GM21576 (cell line): ENCODE measurements around the gene RPS28.
"Not testable (repeated sequence)": the region's sequence is repeated elsewhere in the genome, so short reads cannot be mapped to it uniquely, and the experiment has no call there.

Experiments
- ATAC-seq: cut with Tn5 transposase; IDR thresholded peaks from one replicate; pipeline ENCODE4 v1.9.1; 2021; ENCODE audit warnings: mild to moderate bottlenecking, moderate library complexity; ENCODE audit not compliant: unreplicated experiment

RPS28 gene

DNA sequence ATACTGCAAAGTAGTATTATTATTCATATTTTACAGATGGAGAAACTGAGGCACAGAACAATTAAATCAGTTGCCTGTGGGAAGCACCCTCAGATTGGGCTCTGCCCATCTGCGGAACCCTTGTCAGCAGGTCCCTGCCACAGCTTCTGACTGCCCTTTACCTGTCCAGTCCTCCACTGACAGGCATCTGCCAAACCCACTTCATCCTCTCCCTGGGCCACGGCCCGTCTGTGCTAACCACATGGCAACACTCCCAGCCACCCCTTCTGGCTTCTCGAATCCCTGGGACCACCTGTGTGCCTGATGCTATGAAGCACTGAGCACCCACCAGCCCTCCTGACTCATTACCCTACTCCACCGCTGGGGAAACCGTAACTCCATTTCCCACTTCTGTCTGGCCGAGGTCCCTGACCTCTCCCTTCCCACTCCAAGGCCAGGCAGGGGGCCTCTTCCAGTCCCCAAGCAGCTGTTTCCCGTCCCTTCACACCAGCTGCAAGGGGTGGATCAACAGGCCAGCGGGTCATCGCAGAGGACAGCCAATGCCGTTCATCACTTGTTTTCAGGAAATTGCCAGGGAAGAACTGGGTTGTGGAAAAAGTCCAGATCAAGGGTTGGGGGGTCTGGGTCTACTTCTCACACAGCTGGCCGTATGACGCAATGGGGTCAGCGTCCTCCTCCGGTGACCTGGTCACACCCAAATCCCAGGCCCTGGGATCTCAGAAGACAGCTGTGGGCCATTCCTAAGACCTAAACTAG is 19.2 kb downstream of the RPS28 start:
- ATAC-seq: no peak

DNA sequence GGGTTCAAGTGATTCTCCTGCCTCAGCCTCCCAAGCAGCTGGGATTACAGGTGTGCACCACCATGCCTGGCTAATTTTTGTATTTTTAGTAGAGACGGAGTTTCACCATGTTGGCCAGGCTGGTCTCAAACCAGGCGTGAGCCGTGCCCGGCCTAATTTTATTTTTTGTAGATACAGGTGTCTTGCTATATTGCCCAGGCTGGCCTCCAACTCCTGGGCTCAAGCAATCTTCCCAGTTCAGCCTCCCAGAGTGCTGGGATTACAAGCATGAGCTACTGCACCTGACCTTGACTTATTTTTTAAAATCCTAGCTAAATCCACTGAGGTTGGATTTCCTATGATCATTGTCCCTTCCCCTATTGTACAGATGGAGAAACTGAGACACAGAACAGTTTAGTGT is 20.2 kb downstream of the RPS28 start:
- not testable (repeated sequence) for ATAC-seq

DNA sequence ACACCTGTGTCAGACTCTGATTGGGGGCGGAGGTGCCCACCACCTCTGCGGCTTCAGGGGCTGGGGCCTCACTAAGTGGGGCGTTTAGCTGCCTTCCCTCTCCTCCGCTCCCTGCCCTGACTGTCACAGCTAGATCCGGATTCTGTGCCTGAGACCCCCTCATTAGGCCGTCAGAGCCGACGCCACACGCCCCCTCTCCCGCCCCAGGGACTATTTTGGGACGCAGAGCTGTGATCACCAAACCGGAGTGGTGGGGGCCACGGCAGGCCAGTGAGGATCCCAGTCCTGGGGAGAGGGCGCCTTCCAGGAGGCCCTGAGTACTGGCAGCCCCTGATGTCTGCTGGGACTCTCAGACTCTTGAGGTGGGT is 21.0 kb downstream of the RPS28 start:
- no peak for ATAC-seq

DNA sequence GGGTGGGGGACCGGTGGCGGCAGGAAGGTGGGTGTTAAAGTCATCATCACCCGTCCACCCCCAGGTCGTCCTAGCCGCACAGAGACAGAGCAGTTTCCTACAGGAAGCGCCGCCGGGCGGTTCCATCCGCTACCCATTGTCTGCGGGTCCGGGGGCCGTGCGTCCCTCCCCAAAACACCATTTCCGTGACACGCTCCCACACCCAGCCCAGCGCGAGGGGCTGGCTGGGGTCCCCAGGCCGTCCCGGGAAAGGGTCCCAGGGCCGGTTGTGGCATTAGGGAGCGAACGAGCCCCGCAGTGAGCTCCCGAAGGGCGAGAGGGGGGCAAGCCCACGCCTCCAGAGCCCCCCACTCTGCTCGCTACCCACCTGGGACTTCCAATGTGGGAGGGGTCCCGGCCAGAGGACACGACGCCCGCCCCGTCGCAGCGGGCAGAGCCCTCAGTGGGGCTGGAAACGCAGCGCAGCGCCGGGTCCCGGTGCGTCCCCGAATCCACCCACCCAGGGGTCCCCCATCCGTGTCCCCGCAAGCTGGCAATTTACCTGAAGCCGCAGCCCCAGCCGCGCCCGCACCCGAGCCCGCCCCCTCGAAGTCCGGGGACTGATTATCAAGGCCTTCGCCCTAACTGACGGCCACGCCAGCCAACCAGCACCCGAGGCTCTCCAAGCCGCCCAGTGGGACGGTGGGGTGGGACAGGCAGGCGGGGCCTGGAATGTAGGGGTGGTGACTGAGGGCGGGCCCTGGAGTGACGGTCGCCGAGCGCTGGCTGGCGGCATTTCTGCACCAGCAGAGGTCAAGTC is 21.6 kb downstream of the RPS28 start, which contains the start of gene KANK3:
TSS of gene KANK3 (minus strand) at position 579 of the 799 bp plus-strand sequence. CDS start 5,434 bp downstream, outside the sequence.
- ATAC-seq: peak; percentile 91

DNA sequence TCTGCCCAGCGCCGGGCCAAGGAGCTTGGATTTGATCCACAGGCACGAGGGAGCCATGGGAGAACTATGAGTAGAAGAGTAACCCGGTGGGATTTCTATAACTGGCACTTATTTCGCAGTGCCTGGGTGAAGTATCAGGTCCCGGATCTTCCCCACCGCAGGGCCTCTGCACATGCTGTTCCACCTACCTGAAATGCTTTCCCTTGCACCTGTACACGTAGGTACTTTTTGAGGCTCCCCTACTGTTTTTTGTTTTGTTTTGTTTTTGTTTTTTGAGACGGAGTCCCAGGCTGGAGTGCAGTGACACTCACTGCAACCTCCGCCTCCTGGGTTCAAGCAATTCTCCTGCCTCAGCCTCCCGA is 22.2 kb downstream of the RPS28 start:
- no peak for ATAC-seq

DNA sequence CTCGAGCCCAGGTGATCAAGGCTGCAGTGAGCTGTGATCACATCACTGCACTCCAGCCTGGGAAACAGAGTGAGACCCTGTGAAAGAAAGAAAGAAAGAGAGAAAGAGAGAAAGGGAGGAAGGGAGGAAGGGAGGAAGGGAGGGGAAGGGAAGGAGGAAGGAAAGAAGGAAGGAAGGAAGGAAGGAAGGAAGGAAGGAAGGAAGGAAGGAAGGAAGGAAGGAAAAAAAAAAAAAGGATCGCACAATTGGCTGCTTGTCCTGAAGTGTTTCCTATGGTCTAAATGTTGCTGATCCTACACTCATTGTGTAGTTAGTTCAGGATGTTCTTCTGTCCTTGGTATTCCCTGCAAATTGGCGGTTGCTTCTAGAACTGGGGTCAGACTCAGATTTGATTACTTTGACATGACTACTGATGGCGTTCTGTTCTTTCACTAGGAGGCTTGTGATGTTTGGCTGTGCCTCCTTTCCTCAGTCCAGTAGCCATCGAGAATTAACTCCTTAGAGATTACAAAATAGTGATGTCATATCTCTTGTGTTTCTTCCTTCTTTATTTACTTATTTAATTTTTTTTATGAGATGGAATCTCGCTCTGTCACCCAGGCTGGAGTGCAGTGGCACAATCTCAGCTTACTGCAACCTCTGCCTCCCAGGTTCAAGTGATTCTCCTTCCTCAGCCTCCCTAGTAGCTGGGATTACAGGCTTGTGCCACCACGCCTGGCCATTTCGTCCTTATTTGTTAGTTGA is 28.5 kb downstream of the RPS28 start:
- ATAC-seq: not testable (repeated sequence)

DNA sequence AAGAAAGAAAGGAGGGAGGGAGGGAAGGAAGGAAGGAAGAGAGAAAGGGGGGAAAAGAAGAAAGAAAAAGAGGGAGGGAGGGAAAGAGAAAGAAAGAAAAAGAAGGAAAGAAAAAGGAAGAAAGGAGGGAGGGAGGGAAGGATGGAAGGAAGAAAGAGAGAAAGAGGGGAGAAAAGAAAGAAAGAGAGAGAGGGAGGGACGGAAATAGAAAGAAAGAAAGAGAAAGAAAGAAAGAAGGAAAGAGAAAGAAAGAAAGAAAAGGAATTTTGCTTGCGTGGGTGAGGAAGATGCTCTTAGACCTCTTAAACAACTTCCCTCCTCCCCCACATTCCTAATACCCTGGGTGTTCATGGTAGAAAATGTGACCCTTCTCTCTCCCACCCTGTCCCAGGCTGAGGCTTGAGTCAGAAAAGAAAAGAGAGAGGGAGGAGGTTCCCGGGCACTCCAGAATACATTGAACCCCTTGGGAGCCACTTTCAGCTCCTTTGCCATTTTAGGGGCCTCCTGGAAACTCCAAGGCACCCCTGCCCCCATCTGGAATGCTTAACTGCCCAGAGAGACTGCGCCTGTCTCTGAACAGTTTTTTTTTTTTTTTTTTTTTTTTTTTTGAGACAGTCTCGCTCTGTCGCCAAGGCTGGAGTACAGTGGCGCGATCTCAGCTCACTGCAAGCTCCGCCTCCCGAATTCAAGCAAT is 31.0 kb downstream of the RPS28 start:
- no peak for ATAC-seq

DNA sequence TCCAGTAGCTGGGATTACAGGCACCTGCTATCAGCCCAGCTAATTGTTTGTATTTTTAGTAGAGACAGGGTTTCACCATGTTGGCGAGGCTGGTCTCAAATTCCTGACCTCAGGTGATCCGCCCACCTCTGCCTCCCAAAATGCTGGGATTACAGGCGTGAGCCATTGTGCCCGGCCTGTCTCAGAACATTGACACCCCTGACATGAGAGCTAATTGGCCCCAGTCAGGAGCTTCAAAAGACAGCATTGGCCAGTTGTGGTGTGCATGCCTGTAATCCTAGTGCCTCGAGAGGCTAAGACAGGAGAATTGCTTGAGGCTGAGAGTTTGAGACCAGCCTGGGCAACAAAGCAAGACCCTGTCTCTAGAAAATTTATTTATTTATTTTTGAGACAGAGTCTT is 31.5 kb downstream of the RPS28 start:
- not testable (repeated sequence) for ATAC-seq

DNA sequence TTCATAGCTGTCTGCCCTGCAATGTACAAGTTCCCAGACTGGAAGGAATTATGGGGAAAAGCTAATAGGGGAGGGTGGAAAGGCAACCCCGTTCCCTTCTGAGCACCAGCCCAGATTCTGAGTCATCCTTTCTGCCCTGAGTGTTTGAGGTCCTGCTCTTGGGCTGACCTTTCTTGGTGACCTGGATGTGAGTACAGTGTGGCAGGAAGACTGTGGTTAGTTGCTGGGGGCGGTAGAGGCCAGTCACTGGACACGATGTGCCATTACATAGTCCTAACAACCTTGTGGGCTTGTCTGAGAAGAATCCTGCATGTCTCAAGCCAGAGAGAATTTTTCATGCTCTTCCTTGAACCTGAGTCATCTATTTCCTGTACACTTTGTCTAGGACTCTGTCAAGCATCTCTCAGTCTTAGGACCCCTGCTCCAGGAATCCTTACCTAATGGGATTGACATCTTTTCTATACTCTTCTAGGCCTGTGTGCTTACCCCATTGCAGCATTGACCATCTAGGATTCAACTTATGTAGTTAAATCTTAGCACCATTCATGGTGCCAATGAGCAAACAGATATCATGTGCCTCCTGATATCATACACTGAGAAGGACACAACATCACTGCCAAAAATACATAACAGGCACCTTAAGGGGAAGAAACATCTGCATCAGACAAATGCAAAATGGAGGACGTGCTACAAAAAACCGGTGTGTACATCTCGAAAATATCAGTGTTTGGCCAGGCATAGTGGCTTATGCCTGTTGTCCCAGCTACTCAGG is 34.5 kb downstream of the RPS28 start:
- ATAC-seq: no peak

DNA sequence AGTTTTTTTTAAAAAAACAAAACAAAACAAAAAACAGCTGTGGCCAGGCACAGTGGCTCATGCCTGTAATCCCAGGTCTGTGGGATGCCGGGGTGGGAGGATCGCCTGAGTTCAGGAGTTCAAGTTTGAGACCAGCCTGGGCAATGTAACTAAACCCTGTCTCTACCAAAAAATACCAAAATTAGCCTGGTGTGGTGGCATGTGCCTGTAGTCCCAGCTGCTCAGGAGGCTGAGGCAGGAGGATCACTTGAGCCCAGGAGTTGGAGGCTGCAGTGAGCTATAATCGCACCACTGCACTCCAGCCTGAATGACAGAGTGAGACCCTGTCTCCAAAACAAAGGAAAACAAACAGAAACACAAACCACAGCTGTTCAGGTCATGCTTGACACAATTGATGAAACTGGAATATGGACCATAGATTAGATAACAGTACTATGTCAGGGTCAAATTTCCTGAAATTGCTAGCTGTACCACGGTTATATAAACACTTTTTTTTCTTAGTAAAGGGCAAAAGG is 35.8 kb downstream of the RPS28 start:
- ATAC-seq: no peak

DNA sequence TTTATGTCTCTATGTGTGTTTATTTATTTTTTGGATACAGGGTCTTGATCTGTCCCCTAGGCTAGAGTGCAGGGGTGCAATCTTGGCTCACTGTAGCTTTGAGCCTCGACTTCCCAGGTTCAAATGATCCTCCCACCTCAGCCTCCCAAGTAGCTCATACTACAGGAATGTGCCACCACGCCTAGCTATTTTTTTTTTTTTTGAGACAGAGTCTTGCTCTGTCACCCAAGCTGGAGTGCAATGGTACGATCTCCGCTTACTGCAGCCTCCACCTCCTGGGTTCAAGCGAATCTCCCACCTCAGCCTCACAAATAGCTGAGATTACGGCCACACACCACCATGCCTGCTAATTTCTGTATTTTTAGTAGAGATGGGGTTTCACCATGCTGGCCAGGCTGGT is 37.7 kb downstream of the RPS28 start:
- no peak for ATAC-seq

DNA sequence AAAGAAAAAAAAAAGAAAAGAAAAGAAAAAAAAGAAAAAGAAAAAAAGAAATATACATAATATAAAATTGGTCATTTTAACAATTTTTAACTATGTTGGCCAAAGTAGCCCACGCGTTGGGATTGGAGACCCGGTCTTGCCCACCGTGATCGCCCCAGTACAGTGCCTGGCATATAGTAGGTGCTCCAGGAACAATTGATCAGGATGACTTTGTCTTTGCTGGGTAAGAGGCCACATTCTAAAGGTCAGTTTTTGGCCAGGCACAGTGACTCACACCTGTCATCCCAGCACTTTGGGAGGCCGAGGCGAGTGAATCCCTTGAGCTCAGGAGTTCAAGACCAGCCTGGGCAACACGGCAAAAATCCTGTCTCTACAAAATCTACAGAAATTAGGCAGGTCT is 38.9 kb downstream of the RPS28 start:
- ATAC-seq: no peak

DNA sequence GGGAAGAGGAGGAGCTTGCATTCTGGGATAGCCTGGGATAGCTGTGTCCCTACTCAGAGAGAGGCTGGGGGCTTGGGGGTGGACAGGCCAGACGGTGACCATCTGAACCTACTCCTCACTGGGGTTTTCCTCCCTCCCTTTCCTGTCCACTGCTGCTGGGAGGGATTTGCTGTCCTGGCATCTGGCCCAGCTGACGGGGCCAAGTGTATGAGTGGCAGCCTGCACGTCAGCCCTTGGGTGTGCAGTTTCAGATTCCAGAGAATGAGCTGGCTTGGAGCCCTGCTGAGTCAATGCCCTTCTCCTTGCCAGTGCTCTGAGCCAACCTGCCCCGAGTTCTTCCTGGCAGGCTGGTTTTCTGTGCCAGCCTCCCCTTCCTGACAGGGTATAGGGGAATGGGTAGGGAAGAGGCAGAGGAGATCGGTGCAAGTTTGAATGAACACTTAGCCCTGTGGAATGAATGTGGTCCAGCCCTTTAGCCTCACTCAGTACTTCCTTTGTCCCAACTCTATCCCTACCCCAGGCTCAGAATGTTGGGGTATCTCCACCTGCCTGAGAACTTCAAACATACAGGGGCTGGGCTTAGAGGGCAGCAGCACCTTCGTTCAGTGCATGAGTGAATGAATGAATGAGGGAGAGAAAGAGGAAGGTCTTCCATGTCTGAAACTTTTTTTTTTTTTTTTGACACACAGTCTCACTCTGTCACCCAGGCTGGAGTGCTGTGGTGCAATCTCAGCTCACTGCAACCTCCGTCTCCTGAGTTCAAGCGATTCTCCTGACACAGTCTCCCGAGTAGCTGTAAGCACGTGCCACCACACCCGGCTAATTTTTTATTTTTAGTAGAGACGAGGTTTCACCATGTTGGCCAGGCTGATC is 40.9 kb downstream of the RPS28 start:
- ATAC-seq: no peak

DNA sequence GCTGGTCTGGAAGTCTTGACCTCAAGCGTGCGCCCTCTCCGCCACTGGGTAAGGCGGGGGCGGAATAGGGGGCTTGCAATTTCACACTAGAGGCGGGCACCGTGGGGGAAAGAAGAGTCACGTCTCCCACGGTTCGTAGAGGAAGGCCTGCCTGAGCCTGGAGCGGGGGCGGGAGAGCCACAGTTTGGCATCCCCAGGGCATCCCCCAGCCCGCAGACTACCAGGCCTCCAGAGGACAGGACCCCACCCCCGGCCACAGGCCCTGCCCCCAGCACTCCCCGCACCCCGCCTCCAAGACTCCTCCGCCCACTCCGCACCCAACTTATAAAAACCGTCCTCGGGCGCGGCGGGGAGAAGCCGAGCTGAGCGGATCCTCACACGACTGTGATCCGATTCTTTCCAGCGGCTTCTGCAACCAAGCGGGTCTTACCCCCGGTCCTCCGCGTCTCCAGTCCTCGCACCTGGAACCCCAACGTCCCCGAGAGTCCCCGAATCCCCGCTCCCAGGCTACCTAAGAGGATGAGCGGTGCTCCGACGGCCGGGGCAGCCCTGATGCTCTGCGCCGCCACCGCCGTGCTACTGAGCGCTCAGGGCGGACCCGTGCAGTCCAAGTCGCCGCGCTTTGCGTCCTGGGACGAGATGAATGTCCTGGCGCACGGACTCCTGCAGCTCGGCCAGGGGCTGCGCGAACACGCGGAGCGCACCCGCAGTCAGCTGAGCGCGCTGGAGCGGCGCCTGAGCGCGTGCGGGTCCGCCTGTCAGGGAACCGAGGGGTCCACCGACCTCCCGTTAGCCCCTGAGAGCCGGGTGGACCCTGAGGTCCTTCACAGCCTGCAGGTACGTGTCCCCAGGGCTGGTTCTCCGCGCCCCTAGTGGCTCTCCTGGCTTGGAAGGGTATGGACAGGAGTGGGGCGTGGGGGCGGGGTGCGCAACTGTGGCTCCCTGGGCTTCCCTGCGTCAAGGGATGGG is 42.8 kb downstream of the RPS28 start, which contains the start of gene ANGPTL4:
TSS of gene ANGPTL4 (plus strand) at position 353 of the 969 bp plus-strand sequence. CDS start at position 520, 167 bp downstream.
- no peak for ATAC-seq

DNA sequence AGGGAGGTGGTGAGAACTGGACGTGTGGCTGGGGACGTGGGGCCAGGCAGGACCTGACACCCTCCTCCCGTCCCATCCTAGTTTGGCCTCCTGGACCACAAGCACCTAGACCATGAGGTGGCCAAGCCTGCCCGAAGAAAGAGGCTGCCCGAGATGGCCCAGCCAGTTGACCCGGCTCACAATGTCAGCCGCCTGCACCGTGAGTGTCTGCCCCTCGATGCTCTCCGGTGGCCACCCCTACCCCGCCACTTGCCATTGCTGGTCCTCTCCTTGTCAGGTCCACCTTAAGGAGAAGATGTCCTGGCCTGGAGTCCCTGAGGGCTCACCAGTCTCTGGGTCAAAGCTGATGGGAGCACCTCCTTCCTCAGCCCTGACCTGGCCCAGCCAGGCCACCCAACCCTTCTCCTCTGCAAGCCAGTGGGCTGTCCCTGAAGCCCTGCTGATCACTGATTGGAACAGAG is 44.9 kb downstream of the RPS28 start:
- ATAC-seq: no peak

DNA sequence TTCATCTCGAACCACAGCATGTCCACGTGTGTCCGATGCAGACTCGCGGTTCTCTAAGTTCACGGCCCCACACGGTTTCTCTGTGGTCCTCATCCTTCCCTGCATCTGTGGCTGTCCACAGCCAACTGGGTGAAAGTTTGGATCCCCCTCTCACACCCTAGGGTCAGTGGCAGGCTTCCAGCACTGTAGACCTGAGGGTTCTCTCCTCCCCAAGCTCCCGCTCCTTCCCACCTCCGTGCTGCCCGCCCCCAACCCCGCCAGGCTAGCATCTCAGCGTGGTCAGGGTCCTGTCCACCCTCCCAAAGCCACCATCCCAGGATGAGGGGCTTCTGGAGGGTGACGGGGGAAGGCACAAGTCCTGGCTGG is 45.6 kb downstream of the RPS28 start:
- ATAC-seq: no peak

DNA sequence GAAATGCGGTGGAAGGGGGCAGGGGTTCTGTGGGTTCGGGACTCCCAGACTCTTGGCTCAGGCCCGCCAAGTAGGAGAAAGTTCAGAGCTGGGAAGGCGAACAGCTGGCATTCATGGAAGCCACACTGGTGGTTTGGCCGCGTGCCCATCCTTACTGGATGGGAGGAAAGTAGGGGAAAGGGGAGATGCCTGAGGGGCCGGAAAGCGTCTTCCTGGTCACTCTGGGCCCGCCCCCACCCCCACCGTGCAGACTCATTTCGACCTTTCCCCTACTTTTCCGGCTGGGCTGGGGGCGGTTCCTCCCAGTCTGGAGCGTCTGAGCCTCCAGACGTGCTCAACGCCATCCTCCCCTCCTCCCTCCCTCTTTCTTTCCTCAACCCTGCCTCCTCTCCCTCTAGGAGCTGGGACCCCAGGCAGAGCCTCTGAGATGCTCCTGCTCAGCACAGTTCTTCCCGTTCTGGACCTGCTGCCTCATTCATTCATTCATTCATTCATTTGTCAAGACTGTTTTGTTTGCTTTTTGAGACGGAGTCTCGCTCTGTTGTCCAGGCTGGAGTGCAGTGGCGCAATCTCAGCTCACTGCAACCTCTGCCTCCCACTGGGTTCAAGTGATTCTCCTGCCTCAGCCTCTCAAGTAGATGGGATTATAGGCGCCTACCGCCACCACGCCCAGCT is 46.2 kb downstream of the RPS28 start:
- ATAC-seq: no peak
